AG10803 (cell line): ENCODE data around the gene TPSD1.

Experiments used
- DNase-seq: peaks from one replicate; pipeline ENCODE4 v3.0.0; 2010; ENCODE audit warnings: low read depth
- H3K4me3 ChIP-seq: 2 replicates; pipeline ENCODE4 v1.5.1; 2011; ENCODE audit warnings: mild to moderate bottlenecking, low read length, control low read depth
- TF ChIP-seq, protein P1 (sequence below): conservative IDR thresholded peaks from 2 replicates; pipeline ENCODE4 v1.5.1; 2011; ENCODE audit warnings: mild to moderate bottlenecking, low read length, control low read depth, inconsistent platforms

Gene TPSD1

DNA sequence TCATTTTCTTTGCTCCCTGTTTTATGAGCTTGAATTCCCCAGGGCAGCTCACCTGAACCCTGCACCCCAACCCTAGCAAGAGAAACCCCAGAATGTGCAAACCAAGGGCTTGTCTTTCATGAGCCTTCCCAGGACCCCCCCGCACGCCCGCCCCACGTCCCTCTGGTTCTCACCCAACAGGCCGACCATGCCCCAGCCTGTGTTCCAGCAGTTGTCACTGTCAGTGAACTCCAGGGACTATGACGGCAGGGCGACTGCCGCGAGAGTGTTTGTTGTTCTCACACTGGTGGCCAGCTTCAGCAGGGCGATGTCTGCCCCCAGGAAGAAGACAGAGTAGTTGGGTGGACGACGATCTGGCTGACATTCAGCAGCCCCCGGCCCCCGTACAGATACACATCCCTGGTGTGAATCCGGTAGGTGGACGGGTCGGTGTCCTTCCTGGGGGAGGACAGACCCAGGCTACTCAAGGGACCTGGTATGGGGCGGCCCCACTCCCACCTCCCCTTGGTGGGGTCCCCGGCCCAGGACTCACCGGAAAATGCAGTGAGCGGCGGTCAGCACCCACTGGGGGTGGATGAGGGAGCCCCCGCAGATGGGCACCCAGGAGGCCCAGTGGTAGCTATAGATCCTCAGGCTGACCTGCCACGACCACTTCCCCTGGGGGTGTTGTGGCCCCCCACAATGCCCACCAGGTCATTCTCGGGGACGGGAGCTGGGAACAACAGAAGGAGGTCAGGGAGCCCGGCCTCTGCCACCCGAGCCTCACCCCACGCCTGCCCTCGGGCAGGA is 20.1 kb downstream of the TPSD1 start:
- DNase-seq = no peak
- TF ChIP-seq, protein P1, sequence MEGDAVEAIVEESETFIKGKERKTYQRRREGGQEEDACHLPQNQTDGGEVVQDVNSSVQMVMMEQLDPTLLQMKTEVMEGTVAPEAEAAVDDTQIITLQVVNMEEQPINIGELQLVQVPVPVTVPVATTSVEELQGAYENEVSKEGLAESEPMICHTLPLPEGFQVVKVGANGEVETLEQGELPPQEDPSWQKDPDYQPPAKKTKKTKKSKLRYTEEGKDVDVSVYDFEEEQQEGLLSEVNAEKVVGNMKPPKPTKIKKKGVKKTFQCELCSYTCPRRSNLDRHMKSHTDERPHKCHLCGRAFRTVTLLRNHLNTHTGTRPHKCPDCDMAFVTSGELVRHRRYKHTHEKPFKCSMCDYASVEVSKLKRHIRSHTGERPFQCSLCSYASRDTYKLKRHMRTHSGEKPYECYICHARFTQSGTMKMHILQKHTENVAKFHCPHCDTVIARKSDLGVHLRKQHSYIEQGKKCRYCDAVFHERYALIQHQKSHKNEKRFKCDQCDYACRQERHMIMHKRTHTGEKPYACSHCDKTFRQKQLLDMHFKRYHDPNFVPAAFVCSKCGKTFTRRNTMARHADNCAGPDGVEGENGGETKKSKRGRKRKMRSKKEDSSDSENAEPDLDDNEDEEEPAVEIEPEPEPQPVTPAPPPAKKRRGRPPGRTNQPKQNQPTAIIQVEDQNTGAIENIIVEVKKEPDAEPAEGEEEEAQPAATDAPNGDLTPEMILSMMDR = no peak
- H3K4me3 ChIP-seq = no peak overlapping the region

DNA sequence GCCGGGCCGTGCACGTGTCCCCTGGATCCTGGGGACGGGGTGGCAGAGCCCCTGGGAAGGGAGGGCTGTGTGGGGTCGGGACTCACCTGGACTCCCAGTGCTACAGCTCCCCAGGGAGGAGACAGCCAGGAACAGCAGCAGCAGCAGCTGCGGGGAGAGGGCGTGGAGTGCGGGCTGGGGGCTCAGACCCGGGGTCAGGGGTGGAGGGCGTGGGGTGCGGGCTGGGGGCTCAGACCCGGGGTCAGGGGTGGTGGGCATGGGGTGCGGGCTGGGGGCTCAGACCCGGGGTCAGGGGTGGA is 20.7 kb downstream of the TPSD1 start:
- no peak for DNase-seq
- H3K4me3 ChIP-seq = no peak overlapping the region
- TF ChIP-seq, protein P1 = no peak

DNA sequence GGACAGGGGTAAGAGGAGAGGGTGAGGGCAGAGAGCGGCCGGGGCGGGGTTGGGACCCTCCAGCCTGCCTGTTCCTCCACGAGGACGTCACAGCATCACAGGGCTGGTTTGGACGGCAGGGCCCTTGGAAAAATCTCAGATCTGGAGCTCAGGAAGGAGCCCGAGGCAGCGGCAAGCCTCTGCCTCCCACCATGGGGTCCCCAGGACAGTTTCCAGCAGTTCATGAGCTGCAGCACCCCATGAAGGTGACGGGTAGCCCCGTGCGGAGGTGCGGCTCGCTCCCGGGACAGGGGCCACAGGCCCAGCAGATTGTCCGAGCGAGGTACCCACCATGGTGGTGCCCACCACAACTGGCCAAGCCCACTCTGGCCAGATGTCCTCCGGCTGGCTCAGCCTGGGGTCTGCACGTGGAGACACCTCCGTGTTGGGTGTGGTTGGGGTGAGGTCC is 21.3 kb downstream of the TPSD1 start:
- no peak for DNase-seq
- H3K4me3 ChIP-seq = no peak overlapping the region
- TF ChIP-seq, protein P1 = no peak

DNA sequence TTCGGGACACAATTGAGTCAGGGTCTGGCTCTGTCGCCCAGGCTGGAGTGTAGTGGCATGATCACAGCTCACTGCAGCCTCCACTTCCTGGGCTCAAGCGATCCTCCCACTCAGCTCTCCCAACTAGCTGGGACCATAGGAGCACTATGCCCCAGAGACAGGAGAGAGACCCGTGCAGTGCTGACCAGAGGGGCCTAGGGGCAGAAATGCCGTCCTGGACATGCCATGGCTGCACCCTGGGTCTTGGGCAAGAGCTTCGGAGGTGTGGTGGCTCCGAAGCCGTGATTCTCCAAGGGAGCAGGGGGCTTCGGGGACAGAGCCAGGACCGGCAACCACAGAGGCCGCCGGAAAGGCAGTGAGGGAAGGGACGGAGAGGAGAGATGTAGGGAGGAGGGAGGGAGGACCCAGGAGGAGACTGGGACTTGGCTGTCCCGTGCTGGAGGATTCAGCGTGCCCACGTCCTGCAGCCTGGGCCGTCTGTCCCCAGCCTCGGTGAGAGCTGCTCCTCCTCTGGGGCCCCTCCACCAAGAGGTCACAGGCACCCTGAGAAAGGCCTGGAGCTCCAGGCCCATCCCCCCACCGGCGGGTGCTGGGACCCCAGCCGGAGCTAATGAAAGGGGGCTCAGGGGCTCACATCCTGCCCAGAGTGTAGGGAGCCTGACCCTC is 21.9 kb downstream of the TPSD1 start:
- TF ChIP-seq, protein P1 = no peak
- H3K4me3 ChIP-seq = no peak overlapping the region
- DNase-seq = no peak

DNA sequence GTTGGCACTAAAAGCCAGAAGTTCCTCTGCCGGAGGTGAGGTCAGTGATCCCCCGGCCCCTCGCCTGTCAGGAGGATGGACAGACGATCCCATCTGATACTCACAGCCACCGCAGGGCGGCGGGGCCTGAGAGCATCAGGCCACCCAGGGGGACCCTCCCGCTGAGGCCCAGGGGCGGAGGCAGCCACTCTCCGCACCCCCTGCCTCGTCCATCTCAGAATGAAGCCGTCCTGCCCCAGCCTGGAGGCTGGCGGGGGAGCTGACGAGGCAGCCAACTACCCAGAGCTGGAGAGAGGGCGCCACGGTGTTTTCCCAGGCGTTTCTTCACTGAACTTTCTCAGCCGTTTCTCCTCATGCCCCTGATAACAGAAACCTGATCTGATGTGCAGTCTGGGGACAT is 22.6 kb downstream of the TPSD1 start:
- DNase-seq = no peak
- TF ChIP-seq, protein P1 = no peak
- H3K4me3 ChIP-seq = no peak overlapping the region

DNA sequence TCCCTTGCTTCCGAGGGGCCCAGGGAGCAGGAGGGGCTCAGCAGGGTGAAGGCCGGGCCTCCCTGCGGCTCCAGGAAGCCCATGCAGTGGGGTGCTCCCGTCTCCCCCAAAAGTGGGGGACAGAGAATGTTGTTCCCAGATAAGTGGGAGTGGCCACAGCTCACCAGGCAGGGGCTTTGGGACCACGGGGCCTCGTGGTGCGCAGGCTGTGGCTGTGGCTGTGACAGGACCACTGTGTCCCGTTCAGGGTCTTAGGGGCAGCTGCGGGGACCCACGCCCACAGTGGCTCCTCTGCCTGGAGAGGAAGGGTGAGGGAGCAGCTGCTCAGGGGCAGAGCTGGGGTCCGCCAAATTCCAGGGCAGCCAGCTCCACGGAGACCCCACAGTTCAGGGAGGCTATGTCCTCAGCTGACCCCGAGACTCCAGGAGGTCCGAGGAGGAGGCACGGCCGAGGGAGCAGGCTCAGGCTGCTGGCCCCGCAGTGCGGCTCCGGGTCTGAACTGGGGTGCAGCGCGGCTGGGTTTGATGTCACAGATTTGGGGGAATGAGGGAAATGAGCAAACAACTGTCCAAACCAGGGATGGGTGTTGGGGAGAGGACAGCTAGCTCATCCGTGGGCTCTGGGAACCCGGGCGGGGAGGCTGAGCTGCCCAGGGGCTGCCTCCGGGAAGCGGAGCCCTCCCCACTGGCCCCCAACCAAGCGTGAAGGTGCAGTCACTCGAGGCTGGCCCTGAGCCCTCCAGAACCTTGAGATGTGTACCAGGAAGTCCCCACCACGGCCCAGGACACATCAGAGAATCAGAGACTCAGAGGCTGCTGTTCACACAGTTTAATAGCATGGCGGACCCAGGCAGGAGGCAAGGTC is 23.4 kb downstream of the TPSD1 start:
- TF ChIP-seq, protein P1 = no peak
- H3K4me3 ChIP-seq = no peak overlapping the region

More for the DNA sequence above, 23.4 kb downstream of the TPSD1 start:
- no peak for DNase-seq
